ENCODE data around the gene TIMM23.
A peak's percentile ranks its signal among the peaks of the same experiment; 100 is the strongest.
"Not testable (repeated sequence)": the region's sequence is repeated elsewhere in the genome, so short reads cannot be mapped to it uniquely, and the experiment has no call there.

The TIMM23 gene

DNA sequence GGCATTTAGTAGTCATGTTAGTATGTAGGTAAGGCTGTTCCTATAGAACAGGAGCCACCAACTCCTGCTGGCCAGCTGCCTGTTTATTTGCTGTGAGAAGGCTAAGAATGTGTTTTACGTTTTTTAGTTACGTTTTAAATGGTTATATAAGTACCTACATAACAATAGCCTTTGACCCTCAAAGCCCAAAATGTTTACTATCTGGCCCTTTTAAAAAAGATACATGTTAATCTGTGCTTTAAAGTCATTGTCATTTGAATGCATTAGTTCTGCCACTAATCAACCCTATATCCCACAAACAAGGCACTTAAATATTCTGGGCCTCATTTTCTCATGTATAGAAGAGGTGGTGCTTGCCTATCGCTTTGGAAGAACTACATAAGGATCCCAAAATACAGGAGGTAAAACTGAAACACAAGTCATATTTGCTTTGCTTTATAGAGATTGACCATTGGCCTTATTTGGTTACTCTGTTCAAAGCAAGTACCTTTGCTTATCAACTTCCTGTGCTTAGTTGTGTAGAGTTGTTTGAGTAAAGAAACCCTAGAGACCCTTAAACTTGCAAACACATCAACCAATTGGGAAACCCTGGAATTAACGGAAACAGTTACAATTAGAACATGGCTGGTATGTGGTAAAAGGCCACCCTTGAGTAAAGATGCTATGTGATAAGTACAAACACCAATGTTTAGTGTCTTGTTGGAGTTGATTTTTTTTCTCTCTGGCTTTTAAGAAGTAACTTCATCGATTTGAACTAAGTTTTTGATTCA is 25.9 kb downstream of the TIMM23 start:
- no peak for DNase-seq

- not testable (repeated sequence) for DNase-seq
Observed at GRCh38 chr10:45999955-46000354, 27.7 kb downstream of the TIMM23 start.

DNA sequence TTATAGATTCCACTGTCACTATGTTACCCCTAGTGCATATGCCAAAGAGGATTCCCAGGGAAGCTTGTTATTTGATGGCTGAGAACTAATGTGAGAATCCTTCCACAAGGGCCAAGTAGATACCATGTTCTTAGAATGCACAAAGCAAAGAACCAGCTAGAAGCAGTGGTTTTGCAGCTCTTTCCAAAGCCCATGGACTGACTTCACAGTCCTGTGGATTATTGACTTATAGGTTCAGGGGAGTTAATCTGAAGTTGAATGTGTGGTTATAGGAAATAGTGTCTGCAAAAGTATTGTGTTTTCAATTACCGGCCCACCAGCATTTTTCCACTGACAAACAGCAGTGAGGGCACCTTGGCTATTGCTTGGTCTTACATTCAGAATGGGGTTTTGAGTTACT is 28.2 kb downstream of the TIMM23 start:
- no peak for DNase-seq

DNA sequence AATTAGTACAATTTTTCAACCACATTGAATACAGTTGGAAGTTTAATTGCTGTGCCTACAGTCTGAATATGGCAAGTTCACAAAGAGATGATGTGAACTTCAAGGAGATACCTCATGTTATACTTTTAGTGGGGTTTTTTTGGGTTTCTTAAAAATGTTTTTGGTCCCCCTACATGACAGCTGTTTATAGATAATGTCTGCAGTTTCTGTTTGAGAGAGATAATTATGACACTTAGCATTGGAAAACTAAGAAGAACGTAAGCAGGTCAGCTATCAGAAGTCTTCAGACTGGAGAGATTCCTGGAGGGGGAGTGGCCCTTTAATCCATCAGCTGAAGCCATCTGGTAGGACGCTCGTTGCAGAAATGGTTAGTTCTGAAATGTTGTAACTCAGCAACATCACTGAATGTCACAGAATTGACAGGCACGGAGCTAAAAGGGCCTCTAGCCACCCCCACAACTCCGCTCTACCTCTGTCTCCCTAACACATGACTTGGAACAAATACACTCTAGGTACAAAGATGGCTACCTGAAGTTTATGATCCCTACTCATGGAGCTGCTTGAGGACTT is 29.0 kb downstream of the TIMM23 start:
- no peak for DNase-seq

DNA sequence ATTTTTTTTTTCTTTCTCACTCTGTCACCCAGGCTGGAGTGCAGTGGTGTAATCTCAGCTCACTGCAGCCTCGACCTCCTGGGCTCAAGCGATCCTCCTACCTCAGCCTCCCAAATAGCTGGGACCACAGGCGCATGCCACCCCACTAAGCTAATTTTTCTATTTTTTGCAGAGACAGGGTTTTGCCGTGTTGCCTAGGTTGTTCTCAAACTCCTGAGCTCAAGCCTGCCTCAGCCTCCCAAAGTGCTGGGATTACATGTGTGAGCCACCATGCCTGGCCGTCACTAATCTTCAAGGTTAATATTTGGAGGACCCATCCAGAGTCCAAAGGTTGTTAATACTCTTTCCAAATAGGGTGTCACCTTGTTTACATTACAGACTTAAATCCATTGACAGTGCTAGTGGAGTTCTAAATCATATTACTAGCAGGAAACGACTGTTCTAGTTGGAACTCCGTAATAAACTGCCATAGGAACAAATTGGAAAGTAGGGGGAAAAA is 29.9 kb downstream of the TIMM23 start:
- DNase-seq, result not testable (repeated sequence)

- DNase-seq, result no peak
Observed at GRCh38 chr10:46002916-46003693, 30.8 kb downstream of the TIMM23 start.

DNA sequence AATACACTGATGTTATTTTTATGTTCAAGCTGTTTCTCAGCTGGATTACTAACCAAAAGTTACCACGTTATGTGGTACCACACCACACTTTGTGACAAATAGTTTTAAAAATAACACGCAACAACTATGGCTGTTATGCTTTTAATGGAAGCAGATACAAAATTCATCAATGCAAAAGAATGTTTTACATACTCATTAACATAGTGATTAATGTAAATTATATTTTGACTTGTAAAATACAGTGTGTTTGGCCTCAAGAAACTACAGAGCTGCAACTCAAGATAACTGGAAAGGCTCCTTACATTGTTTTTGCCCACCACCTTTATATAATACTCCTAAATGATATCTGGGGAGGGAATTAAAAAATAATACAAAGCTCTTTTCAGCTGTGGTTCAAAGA is 32.7 kb downstream of the TIMM23 start:
- no peak for DNase-seq

GRCh38 chr10:46005383-46005782 is 33.1 kb downstream of the TIMM23 start:
- DNase-seq, result no peak

DNA sequence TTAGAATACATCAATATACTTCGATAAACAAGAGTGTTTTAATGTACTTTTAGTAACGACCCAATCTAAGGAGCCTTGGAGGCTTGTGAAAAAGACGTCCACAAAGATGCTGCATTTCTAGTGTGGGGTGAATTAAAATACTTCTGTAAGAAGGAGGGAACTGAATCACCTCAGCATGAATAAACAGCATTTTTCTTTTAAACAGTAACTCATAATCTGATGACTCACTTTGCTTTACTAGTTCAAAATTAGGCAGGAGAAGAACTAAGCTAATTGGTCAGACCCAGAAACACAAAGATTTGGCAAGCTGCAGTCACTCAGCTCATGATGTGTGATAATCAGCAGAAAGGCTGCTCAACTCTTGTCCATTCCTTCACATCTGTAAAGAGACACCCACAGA is 33.9 kb downstream of the TIMM23 start:
- DNase-seq, result no peak

GRCh38 chr10:46012746-46013145 is 40.5 kb downstream of the TIMM23 start:
- no peak for DNase-seq

DNA sequence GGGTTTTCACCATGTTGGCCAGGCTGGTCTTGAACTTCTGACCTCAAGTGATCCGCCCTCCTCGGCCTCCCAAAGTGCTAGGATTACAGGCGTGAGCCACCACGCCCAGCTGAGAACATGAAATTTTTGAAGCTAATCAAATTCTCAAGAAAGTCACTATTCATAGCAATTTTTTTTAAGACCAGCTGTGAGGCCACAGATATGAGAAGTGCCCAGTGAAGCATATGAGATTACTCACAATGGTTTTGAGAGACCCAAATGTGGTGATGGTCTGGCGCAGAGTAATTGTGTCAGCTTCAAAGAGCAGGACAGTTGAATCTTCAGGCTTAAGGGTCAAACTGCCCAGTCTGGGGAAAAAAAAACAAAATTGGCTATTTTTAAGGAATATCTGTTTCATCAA is 41.9 kb downstream of the TIMM23 start:
- DNase-seq, result no peak

DNA sequence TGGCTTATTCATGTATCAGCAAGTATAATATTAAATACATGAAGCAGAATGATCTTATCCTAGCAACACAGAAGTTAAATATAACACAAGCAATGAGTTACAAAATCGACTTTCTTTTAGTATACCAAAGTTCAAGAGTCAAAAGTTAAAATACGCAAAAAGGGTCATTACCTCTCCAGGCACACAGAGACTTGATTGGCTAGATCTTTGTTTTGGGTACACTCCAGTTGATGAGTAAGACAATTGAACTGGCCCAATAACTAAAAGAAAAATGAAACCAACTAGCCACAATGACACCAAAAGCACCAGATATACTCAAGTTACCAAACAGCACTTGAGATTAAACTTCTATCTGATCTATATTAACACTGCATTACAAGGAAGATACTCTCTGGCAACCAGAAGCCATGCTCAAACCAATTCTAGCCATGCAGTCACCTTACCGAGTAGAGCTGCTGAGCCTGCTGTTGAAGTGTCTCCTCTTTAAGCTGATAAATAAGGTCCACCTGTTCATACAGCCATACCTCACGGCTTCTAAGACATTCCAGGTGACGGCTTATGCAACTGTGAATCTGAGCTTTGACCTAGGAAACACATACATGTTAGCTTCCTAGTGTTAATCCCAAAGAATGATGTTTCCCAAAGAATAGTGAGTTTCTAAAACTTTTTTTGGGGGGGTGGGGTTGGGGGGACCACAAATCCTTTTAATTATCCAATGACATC is 42.6 kb downstream of the TIMM23 start:
- DNase-seq, result no peak

DNA sequence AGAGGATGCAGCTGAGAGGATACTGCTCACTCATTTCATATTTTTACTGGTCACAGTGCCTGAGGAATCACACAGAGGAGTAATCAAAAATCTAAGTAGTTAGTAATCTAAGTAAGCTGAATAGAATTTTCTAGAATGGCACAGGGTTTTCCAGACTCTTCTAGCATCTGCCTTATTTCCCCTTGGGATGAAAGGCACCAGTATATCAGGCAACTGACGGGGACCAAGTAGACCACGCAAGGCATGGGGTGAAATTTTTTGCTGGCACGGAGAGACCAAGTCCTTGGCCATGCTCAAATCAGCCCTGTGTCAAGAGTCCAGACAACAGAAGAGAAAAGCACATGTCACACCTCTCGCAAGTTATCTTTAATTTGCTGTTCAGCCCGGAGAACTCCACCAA is 43.9 kb downstream of the TIMM23 start:
- DNase-seq, result no peak

- DNase-seq, result no peak
Observed at GRCh38 chr10:46016811-46017210, 44.5 kb downstream of the TIMM23 start.

DNA sequence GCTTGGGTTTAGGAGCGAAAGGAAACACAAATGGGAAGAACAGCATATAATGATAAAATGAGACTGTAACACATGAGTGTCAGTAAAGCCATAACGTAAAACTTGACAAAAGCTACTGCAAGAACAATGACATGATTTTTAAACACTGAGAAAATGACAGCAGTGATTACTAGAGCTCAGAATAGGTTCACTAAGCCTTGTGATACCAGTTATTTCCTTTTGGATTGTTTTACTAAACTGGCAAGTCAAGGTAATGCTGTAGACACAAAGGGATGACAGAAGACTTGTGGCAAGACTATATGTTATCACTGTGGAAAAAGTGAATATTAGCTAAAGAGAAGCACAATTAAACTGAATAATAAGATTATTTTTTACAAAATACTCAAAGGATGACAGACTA is 45.4 kb downstream of the TIMM23 start:
- DNase-seq, result no peak

DNA sequence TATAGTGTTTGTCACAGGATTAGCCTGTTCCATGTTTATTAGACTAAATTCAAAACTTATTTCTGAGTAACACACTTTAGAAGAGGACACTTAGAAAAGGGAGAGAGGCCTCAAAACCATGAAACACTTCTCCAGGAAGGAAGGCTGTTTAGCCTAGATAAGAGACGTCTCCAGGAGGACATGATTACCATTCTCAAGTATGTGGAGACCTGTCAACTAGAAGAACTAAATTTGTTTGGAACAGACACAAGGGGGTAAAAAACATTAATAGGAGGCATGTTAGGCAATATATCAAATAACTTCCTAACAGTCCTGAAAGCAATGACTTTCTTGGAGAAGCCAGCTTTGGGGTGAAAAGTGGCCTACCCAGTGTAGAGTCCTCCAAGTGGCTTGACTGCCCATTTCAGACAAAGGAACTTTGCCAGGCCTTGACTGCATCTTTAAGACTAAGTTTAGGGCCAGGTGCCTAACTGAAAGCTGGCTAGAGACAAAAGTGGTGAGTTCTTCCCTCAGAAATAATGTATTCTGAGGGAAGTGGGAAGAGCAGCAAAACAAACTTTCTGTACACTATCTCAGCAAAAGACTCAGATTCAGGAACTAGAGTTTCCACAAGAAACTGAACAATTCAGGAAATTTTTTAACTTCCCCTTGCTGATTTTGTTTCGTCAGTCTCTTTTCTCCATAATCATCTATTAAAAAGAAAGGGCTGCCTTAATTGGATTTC is 46.3 kb downstream of the TIMM23 start:
- no peak for DNase-seq

GRCh38 chr10:46019177-46019528 is 46.9 kb downstream of the TIMM23 start:
- DNase-seq, result no peak

- no peak for DNase-seq
Observed at GRCh38 chr10:46019569-46020343, 47.5 kb downstream of the TIMM23 start.

GRCh38 chr10:46020344-46020657 is 48.0 kb downstream of the TIMM23 start:
- DNase-seq, result no peak

DNA sequence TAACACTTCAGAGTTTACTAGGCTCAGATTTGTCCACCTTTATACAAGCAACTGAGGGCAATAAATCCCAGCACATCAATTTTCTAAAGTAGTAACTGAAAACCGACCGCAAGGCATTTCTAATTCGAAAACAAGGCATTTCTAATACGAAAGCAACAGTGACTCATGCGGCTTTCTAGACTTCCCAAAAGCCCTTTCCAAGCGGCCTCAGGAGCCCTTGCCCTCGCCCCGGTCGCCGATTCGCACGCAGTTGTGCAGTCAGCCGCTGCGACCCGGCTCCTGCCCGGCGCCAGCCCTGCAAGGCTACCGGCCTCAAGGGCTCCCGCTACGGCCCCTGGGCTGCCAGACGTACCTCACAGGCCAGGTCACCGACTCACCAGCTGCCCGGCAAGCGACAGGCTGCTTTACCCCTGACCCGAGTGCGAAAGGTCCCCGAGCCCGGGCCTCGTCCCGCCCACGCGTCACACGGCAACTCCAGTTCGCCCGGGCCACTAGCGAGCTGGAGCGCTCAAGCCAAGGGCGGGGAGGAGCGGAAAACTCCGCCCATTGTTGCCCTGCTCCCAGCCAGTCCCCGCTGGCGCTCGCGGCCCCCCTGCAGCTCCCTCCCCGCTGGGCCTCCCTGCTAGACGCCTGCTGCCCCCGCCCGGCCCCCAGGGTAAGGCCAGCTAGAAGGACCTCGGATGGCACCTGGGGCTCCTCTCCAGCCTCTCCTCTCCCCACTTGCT is 50.9 kb downstream of the TIMM23 start:
- peak; percentile 51 to 74 for DNase-seq

GRCh38 chr10:46024948-46025347 is 52.7 kb downstream of the TIMM23 start:
- no peak for DNase-seq

Data from SW 1271 (cell line).